GM20000 (cell line): Measurements from ENCODE around the gene NSD1.

ENCODE experiments used
- DNase-seq: peaks from one replicate; pipeline ENCODE4 v3.0.0; 2012; ENCODE audit warnings: low spot score
- TF ChIP-seq, protein P1 (sequence below): IDR thresholded peaks from 2 replicates; pipeline ENCODE4 v1.5.1; 2012; ENCODE audit warnings: mild to moderate bottlenecking, control low read depth; ENCODE audit errors: extremely low read depth, missing control alignments

Gene NSD1

GRCh38 chr5:177306674-177307543, 173.3 kb downstream of the NSD1 start:
- TF ChIP-seq, protein P1, sequence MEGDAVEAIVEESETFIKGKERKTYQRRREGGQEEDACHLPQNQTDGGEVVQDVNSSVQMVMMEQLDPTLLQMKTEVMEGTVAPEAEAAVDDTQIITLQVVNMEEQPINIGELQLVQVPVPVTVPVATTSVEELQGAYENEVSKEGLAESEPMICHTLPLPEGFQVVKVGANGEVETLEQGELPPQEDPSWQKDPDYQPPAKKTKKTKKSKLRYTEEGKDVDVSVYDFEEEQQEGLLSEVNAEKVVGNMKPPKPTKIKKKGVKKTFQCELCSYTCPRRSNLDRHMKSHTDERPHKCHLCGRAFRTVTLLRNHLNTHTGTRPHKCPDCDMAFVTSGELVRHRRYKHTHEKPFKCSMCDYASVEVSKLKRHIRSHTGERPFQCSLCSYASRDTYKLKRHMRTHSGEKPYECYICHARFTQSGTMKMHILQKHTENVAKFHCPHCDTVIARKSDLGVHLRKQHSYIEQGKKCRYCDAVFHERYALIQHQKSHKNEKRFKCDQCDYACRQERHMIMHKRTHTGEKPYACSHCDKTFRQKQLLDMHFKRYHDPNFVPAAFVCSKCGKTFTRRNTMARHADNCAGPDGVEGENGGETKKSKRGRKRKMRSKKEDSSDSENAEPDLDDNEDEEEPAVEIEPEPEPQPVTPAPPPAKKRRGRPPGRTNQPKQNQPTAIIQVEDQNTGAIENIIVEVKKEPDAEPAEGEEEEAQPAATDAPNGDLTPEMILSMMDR, result no peak
- DNase-seq, result no peak

DNA sequence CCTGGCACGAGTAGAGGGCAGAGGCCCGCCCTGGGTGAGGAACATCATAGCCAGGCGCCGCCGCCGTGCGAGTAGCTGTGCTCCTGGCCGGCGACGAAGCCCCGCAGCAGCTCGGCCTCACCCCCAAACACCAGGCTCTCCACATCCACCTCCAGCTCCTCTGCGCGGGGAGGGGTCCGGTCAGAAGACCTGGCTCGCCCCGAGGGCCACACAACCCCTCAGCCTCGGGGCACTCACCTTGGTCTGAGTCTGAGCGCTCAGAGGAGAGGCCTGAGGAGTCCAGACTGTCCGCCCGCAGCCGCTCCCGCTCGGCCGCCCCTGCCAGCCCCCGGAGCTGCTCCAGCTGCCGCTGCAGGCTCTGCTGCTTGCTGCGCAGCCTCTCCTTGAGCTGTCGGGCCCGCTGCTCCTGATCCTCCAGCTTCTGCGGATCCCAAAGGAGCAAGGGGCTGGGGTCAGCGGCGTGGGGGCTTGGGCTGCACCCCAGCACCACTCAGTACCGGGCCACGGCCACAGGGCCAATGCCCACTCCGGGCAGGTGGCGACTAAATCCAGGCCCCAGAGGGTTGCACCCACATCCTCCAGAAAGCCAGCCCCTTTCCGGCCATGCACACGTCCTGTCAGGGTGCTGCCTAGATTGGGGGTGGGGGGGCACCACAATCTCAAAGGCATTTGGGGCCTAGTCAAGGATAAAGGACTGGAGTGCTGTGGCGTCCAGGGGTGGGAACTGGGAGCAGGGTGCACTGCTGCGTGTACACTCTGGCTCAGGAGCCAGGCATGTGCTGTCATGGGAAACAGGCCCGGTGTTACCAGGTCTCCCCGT, 174.2 kb downstream of the NSD1 start:
- no peak for DNase-seq
- TF ChIP-seq, protein P1, result no peak

DNA sequence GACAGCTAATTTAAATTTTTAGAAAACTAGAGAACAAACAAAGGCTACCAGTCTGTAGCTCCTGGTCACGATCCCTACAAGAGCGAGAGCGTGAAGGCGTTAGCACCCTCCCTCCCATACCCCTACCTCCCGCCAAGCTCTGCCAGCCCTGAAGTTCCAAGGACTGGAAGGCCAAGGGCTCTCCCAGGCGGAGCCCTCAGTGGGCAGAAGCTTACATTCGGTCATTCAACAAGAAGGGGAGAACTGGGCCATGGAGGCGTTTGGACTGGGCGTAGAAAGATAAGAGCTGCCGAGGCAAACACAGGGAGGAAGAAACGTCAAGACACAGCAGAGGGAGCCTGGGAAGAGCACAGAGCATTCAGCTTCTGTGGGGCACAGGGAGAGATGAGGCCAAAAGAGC, 175.2 kb downstream of the NSD1 start:
- no peak for DNase-seq
- TF ChIP-seq, protein P1, result no peak

DNA sequence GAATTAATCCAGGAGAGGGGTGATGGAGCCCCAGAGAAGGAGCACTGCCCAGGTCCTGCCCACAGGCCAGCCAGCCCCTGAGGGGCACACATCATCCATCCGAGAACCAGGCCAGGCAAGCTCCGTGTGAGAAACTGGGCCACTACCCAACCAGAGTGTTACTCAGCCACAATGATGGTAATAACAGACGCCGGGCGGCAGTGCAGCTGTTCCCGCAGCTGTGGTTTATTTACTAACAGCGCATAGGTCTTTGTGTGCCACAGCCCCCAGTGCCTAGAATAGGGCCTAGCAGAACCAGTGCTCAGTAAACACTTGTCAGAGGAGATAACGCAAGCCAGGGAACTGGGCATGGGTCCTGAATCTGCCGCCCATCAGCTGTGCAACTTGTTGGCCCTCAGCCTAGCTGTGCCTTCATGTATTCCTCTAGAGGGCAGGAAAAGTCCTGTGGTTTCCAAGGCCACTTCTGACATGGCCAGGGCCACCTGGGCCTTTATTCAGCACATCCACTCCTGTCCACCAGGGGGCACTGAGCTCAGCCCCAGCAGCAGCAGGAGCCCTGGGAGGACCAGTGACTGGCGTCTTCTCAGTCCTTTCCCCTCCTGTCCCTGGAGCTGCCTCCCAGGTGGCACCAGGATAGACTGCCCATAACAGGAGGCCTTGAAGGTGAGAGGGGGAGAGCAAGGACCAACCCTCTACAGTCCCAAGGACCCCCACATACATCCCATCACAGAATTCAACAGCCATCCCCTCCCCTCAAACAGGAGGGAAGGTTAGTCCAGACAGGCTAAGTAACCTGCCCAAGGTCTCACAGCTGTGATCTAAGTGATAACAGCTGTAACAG, 176.0 kb downstream of the NSD1 start:
- peak; percentile 81 for DNase-seq
- TF ChIP-seq, protein P1, result peak; percentile 85

GRCh38 chr5:177310332-177310731, 176.8 kb downstream of the NSD1 start:
- DNase-seq, result no peak
- TF ChIP-seq, protein P1, result no peak

GRCh38 chr5:177310757-177311391, 177.3 kb downstream of the NSD1 start:
- DNase-seq, result no peak
- TF ChIP-seq, protein P1, result no peak
